GM23338 (cell line): Measurements from ENCODE around the gene MBD3L2. TPM values are rescaled to one million over a fixed set of nuclear protein-coding genes. Genes with fewer than 3 reads are reported as not detected.

ENCODE experiments used
- ATAC-seq: fragments of 200-7000 bp; cut with Tn5 transposase; 3 replicates; pipeline ENCODE4 v1.9.1; 2020
- DNase-seq: peaks from one replicate; pipeline ENCODE4 v3.0.0-alpha.2; 2015; ENCODE audit warnings: low spot score
- H2AFZ ChIP-seq: fragments of 200-600 bp; sonication (generic); 2 replicates; pipeline ENCODE4 v1.8.0; 2016; ENCODE audit warnings: antibody characterized with exemption, mild to moderate bottlenecking, moderate library complexity
- H3F3A ChIP-seq: fragments of 200-600 bp; sonication (generic); replicated peaks from 2 replicates; pipeline ENCODE4 v1.8.0; 2017; ENCODE audit warnings: antibody characterized with exemption, mixed run types, low read depth
- H3K27ac ChIP-seq: fragments of 200-600 bp; sonication (generic); 2 replicates; pipeline ENCODE4 v1.6.1; 2016; ENCODE audit warnings: low read depth
- H3K27me3 ChIP-seq: fragments of 200-600 bp; sonication (generic); 2 replicates; pipeline ENCODE4 v1.8.0; 2016; ENCODE audit warnings: mild to moderate bottlenecking, mixed run types, moderate library complexity; ENCODE audit not compliant: insufficient read depth
- H3K36me3 ChIP-seq: fragments of 200-600 bp; sonication (generic); 2 replicates; pipeline ENCODE4 v1.8.0; 2016; ENCODE audit warnings: mild to moderate bottlenecking; ENCODE audit not compliant: insufficient read depth
- H3K4me1 ChIP-seq: fragments of 200-600 bp; sonication (generic); 2 replicates; pipeline ENCODE4 v1.8.0; 2016; ENCODE audit warnings: mild to moderate bottlenecking, moderate library complexity; ENCODE audit not compliant: insufficient read depth
- H3K4me2 ChIP-seq: fragments of 200-600 bp; sonication (generic); 2 replicates; pipeline ENCODE4 v1.7.1; 2017; ENCODE audit warnings: mixed run types
- H3K4me3 ChIP-seq: fragments of 200-600 bp; sonication (generic); 2 replicates; pipeline ENCODE4 v1.6.1; 2016; ENCODE audit warnings: mixed run types
- H3K79me2 ChIP-seq: fragments of 200-600 bp; sonication (generic); replicated peaks from 2 replicates; pipeline ENCODE4 v1.8.0; 2017; ENCODE audit warnings: mild to moderate bottlenecking; ENCODE audit not compliant: insufficient read depth
- H3K9me2 ChIP-seq: fragments of 200-600 bp; sonication (generic); 2 replicates; pipeline ENCODE4 v1.8.0; 2017; ENCODE audit not compliant: insufficient read depth
- H4K20me1 ChIP-seq: fragments of 200-600 bp; sonication (generic); replicated peaks from 2 replicates; pipeline ENCODE4 v1.8.0; 2017; ENCODE audit warnings: mild to moderate bottlenecking; ENCODE audit not compliant: insufficient read depth
- H3K27ac Mint-ChIP-seq: 2 replicates; pipeline ENCODE4 v1.8.0; 2020; ENCODE audit warnings: inconsistent platforms, mild to moderate bottlenecking, moderate library complexity, mixed read lengths
- H3K27me3 Mint-ChIP-seq: 3 replicates; pipeline ENCODE4 v1.8.0; 2022; ENCODE audit warnings: low read depth, mild to moderate bottlenecking, moderate library complexity, mixed read lengths, inconsistent platforms; ENCODE audit not compliant: insufficient read depth, poor library complexity
- H3K36me3 Mint-ChIP-seq: 3 replicates; pipeline ENCODE4 v1.8.0; 2021; ENCODE audit warnings: low read depth, mild to moderate bottlenecking, inconsistent platforms, moderate library complexity, mixed read lengths
- H3K4me1 Mint-ChIP-seq: 3 replicates; pipeline ENCODE4 v1.8.0; 2020; ENCODE audit warnings: mild to moderate bottlenecking, inconsistent platforms, mixed read lengths
- H3K4me3 Mint-ChIP-seq: 3 replicates; pipeline ENCODE4 v1.8.0; 2021; ENCODE audit warnings: moderate library complexity, mild to moderate bottlenecking, inconsistent platforms, mixed read lengths
- H3K9me3 Mint-ChIP-seq: 3 replicates; pipeline ENCODE4 v1.8.0; 2020; ENCODE audit warnings: moderate library complexity, mild to moderate bottlenecking, inconsistent platforms, mixed read lengths
- CREB1 ChIP-seq: fragments of 250-450 bp; sonication (Bioruptor Pico); IDR thresholded peaks from 2 replicates; pipeline ENCODE4 v1.5.0; 2020; ENCODE audit warnings: low read depth, mild to moderate bottlenecking, moderate library complexity
- EZH2 ChIP-seq: fragments of 200-600 bp; sonication (generic); IDR thresholded peaks from one replicate; pipeline ENCODE4 v1.8.0; 2017; ENCODE audit warnings: antibody characterized with exemption, mild to moderate bottlenecking, low read depth; ENCODE audit not compliant: unreplicated experiment
- EZH2phosphoT487 ChIP-seq: fragments of 200-600 bp; sonication (generic); IDR thresholded peaks from one replicate; pipeline ENCODE4 v1.8.1; 2018; ENCODE audit warnings: antibody characterized with exemption; ENCODE audit not compliant: unreplicated experiment
- JUNB ChIP-seq: IDR thresholded peaks from one replicate; pipeline ENCODE4 v1.6.1; 2016; ENCODE audit warnings: antibody characterized with exemption; ENCODE audit not compliant: unreplicated experiment
- NANOG ChIP-seq: IDR thresholded peaks from 2 replicates; pipeline ENCODE4 v1.6.1; 2016; ENCODE audit warnings: antibody characterized with exemption, borderline replicate concordance
- POLR2AphosphoS5 ChIP-seq: IDR thresholded peaks from 2 replicates; pipeline ENCODE4 v1.6.1; 2016; ENCODE audit warnings: antibody characterized with exemption, low read depth
- STAT1 ChIP-seq: IDR thresholded peaks from one replicate; pipeline ENCODE4 v1.6.1; 2016; ENCODE audit warnings: antibody characterized with exemption; ENCODE audit not compliant: unreplicated experiment
- ZNF114 ChIP-seq: fragments of 250-450 bp; sonication (Bioruptor Pico); IDR thresholded peaks from 2 replicates; pipeline ENCODE4 v1.5.0; 2020; ENCODE audit warnings: mild to moderate bottlenecking, moderate library complexity
- ZNF331 ChIP-seq: fragments of 250-450 bp; sonication (Bioruptor Pico); IDR thresholded peaks from 2 replicates; pipeline ENCODE4 v1.5.0; 2020; ENCODE audit warnings: low read depth, mild to moderate bottlenecking, moderate library complexity
- polyA plus RNA-seq: library from polyadenylated mRNA; unstranded; fragments of >200 nt; fragmentation: Nextera tagmentation; extraction: Ambion mirVana; gene quantifications from 2 replicates; pipeline ENCODE4 v1.2.1, GENCODE V29; 2016
- total RNA-seq: library from RNA; depleted of rRNA; stranded (reverse); fragments of >200 nt; shearing (Covaris generic); gene quantifications from 2 replicates; pipeline ENCODE4 v1.2.3, GENCODE V29; 2014
- TF ChIP-seq, protein P1 (sequence below): IDR thresholded peaks from 2 replicates; pipeline ENCODE4 v1.6.1; 2016; ENCODE audit warnings: antibody characterized with exemption
- TF ChIP-seq, protein P2 (sequence below), 2 experiments: fragments of 200-600 bp in 1 of 2; sonication (generic) in 1 of 2; conservative IDR thresholded peaks; 2 replicates each; pipeline versions ENCODE4 v1.5.1 to v1.6.1; 2016 to 2017; ENCODE audit warnings: antibody characterized with exemption in 2 of 2, low read depth in 2 of 2, mild to moderate bottlenecking in 2 of 2, moderate library complexity in 1 of 2
- TF ChIP-seq, protein P3 (sequence below): fragments of 250-450 bp; sonication (Bioruptor Pico); IDR thresholded peaks from 2 replicates; pipeline ENCODE4 v1.5.0; 2020; ENCODE audit warnings: mild to moderate bottlenecking, moderate library complexity
- TF ChIP-seq, protein P4 (sequence below): IDR thresholded peaks from one replicate; pipeline ENCODE4 v1.6.1; 2018; ENCODE audit warnings: antibody characterized with exemption; ENCODE audit not compliant: unreplicated experiment

MBD3L2 gene
- total and polyA plus RNA-seq, 2 experiments from 2014 or later = not detected

DNA sequence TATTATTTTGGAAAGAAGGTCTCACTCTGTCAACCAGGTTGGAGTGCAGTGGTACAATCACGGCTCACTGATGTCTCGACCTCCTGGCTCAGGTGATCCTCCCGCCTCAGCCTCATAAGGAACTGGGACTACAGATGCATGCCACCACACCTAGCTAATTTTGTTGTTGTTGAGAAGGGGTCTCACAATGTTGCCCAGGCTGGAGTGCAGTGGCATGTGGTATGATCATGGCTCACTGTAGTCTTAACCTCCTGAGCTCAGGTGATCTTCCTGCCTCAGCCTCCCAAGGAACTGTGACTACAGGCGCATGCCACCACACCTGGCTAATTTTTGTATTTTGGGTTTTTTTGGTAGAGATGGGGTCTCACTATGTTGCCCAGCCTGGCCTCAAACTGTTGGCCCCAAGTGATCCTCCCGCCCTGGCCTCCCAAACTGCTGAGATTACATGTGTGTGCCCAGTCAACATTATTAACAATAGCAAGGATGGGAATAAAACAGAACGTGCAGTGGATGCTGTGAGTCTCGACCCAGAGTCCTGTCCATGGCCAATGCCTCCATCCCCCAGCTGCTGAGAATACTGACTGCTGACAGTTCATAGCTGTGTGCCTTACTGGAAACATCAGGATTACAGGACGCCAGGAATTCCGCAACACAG, 14.8 kb downstream of the MBD3L2 start:
- Histone ChIP-seq H4K20me1 (no peaks in the 10 kb centered on the region), H3K27me3 (no peaks in the 10 kb centered on the region), H3K36me3 (no peaks in the 10 kb centered on the region), H3K4me1 (no peaks in the 10 kb centered on the region), H2AFZ (no peak overlapping the region), H3K79me2 (no peaks in the 10 kb centered on the region), H3K9me2 (no peaks in the 10 kb centered on the region), H3K27ac (no peak overlapping the region), H3F3A (no peaks in the 10 kb centered on the region; the same call in 1 of the 2 replicates), H3K4me3 (no peak overlapping the region), H3K4me2 (no peak overlapping the region)
- TF ChIP-seq, protein P1, sequence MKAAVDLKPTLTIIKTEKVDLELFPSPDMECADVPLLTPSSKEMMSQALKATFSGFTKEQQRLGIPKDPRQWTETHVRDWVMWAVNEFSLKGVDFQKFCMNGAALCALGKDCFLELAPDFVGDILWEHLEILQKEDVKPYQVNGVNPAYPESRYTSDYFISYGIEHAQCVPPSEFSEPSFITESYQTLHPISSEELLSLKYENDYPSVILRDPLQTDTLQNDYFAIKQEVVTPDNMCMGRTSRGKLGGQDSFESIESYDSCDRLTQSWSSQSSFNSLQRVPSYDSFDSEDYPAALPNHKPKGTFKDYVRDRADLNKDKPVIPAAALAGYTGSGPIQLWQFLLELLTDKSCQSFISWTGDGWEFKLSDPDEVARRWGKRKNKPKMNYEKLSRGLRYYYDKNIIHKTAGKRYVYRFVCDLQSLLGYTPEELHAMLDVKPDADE = no peak
- TF ChIP-seq EZH2phosphoT487 (no peak), CREB1 (CRISPR knock-in tag) (no peak), NANOG (no peak), JUNB (no peak), ZNF331 (CRISPR knock-in tag) (no peak), POLR2AphosphoS5 (no peak), EZH2 (no peak), ZNF114 (CRISPR knock-in tag) (no peak), STAT1 (no peak)
- TF ChIP-seq, protein P2, sequence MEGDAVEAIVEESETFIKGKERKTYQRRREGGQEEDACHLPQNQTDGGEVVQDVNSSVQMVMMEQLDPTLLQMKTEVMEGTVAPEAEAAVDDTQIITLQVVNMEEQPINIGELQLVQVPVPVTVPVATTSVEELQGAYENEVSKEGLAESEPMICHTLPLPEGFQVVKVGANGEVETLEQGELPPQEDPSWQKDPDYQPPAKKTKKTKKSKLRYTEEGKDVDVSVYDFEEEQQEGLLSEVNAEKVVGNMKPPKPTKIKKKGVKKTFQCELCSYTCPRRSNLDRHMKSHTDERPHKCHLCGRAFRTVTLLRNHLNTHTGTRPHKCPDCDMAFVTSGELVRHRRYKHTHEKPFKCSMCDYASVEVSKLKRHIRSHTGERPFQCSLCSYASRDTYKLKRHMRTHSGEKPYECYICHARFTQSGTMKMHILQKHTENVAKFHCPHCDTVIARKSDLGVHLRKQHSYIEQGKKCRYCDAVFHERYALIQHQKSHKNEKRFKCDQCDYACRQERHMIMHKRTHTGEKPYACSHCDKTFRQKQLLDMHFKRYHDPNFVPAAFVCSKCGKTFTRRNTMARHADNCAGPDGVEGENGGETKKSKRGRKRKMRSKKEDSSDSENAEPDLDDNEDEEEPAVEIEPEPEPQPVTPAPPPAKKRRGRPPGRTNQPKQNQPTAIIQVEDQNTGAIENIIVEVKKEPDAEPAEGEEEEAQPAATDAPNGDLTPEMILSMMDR (conservative IDR thresholded peaks at IDR 0.05; ENCODE audit: low read depth in 2 of 2) = no peak
- TF ChIP-seq, protein P3, sequence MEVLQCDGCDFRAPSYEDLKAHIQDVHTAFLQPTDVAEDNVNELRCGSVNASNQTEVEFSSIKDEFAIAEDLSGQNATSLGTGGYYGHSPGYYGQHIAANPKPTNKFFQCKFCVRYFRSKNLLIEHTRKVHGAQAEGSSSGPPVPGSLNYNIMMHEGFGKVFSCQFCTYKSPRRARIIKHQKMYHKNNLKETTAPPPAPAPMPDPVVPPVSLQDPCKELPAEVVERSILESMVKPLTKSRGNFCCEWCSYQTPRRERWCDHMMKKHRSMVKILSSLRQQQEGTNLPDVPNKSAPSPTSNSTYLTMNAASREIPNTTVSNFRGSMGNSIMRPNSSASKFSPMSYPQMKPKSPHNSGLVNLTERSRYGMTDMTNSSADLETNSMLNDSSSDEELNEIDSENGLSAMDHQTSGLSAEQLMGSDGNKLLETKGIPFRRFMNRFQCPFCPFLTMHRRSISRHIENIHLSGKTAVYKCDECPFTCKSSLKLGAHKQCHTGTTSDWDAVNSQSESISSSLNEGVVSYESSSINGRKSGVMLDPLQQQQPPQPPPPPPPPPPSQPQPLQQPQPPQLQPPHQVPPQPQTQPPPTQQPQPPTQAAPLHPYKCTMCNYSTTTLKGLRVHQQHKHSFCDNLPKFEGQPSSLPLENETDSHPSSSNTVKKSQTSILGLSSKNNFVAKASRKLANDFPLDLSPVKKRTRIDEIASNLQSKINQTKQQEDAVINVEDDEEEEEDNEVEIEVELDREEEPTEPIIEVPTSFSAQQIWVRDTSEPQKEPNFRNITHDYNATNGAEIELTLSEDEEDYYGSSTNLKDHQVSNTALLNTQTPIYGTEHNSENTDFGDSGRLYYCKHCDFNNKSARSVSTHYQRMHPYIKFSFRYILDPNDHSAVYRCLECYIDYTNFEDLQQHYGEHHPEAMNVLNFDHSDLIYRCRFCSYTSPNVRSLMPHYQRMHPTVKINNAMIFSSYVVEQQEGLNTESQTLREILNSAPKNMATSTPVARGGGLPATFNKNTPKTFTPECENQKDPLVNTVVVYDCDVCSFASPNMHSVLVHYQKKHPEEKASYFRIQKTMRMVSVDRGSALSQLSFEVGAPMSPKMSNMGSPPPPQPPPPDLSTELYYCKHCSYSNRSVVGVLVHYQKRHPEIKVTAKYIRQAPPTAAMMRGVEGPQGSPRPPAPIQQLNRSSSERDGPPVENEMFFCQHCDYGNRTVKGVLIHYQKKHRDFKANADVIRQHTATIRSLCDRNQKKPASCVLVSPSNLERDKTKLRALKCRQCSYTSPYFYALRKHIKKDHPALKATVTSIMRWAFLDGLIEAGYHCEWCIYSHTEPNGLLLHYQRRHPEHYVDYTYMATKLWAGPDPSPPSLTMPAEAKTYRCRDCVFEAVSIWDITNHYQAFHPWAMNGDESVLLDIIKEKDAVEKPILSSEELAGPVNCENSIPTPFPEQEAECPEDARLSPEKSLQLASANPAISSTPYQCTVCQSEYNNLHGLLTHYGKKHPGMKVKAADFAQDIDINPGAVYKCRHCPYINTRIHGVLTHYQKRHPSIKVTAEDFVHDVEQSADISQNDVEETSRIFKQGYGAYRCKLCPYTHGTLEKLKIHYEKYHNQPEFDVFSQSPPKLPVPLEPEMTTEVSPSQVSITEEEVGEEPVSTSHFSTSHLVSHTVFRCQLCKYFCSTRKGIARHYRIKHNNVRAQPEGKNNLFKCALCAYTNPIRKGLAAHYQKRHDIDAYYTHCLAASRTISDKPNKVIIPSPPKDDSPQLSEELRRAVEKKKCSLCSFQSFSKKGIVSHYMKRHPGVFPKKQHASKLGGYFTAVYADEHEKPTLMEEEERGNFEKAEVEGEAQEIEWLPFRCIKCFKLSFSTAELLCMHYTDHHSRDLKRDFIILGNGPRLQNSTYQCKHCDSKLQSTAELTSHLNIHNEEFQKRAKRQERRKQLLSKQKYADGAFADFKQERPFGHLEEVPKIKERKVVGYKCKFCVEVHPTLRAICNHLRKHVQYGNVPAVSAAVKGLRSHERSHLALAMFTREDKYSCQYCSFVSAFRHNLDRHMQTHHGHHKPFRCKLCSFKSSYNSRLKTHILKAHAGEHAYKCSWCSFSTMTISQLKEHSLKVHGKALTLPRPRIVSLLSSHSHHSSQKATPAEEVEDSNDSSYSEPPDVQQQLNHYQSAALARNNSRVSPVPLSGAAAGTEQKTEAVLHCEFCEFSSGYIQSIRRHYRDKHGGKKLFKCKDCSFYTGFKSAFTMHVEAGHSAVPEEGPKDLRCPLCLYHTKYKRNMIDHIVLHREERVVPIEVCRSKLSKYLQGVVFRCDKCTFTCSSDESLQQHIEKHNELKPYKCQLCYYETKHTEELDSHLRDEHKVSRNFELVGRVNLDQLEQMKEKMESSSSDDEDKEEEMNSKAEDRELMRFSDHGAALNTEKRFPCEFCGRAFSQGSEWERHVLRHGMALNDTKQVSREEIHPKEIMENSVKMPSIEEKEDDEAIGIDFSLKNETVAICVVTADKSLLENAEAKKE (CRISPR knock-in tag) = no peak
- TF ChIP-seq, protein P4, sequence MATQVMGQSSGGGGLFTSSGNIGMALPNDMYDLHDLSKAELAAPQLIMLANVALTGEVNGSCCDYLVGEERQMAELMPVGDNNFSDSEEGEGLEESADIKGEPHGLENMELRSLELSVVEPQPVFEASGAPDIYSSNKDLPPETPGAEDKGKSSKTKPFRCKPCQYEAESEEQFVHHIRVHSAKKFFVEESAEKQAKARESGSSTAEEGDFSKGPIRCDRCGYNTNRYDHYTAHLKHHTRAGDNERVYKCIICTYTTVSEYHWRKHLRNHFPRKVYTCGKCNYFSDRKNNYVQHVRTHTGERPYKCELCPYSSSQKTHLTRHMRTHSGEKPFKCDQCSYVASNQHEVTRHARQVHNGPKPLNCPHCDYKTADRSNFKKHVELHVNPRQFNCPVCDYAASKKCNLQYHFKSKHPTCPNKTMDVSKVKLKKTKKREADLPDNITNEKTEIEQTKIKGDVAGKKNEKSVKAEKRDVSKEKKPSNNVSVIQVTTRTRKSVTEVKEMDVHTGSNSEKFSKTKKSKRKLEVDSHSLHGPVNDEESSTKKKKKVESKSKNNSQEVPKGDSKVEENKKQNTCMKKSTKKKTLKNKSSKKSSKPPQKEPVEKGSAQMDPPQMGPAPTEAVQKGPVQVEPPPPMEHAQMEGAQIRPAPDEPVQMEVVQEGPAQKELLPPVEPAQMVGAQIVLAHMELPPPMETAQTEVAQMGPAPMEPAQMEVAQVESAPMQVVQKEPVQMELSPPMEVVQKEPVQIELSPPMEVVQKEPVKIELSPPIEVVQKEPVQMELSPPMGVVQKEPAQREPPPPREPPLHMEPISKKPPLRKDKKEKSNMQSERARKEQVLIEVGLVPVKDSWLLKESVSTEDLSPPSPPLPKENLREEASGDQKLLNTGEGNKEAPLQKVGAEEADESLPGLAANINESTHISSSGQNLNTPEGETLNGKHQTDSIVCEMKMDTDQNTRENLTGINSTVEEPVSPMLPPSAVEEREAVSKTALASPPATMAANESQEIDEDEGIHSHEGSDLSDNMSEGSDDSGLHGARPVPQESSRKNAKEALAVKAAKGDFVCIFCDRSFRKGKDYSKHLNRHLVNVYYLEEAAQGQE = no peak
- Mint-ChIP-seq H3K27me3 (peaks cover 7% of the 10 kb centered on the region), H3K27ac (no peak overlapping the region), H3K4me3 (no peak overlapping the region), H3K4me1 (no peaks in the 10 kb centered on the region; the same call in 2 of the 3 replicates), H3K9me3 (peaks cover 39% of the 10 kb centered on the region), H3K36me3 (peaks cover 6% of the 10 kb centered on the region)
- DNase-seq (no peak), ATAC-seq (no peak)
